K562 (cell line): ENCODE data around the gene PALLD. TPM values are rescaled to one million over a fixed set of nuclear protein-coding genes. Genes with fewer than 3 reads are reported as not detected.

Experiments
- ATAC-seq: fragments of 200-7000 bp; cut with Tn5 transposase; 3 replicates; pipeline ENCODE4 v1.9.1; 2020; ENCODE audit warnings: moderate library complexity
- BruUV-seq: library from RNA; stranded (reverse); fragments of 400-500 nt; replicated peaks from 2 replicates; lab custom pipeline; 2021; lab: Mats Ljungman, UMichigan
- CTCF ChIA-PET: fragments of 300-600 bp; formaldehyde crosslinking; extraction: SDS; loops from one replicate; lab custom pipeline; 2021; ENCODE audit warnings: low intra/inter-chr PET ratio; lab: Yijun Ruan, JAX
- POLR2A ChIA-PET: fragments of 300-600, 350-650 bp; sonication (Branson Sonifier 250); formaldehyde crosslinking; extraction: SDS; loops from one replicate; lab custom pipeline; 2021; ENCODE audit warnings: antibody characterized with exemption, inconsistent platforms; lab: Yijun Ruan, JAX
- DNase-seq, 4 experiments: peaks; one replicate each; pipeline versions ENCODE4 v3.0.0 to v3.0.0-alpha.2; 2011 to 2018; ENCODE audit warnings: low spot score in 3 of 4, mixed read lengths in 3 of 4; ENCODE audit errors: extremely low read depth in 1 of 4
- FAIRE-seq: peaks from 2 replicates; lab custom pipeline; 2011; peaks lifted over from hg19 to GRCh38; lab: Jason Lieb, UNC
- H2AFZ ChIP-seq: 2 replicates; pipeline ENCODE4 v1.6.0; 2011; ENCODE audit warnings: low read depth, low read length, control low read depth, inconsistent platforms
- H3K27ac ChIP-seq: fragments of 200-600 bp; 3 replicates; pipeline ENCODE4 v1.8.0; 2011; ENCODE audit warnings: low read depth, mild to moderate bottlenecking, control low read depth, inconsistent platforms, low read length, moderate library complexity, mixed read lengths; ENCODE audit errors: extremely low read depth
- H3K27me3 ChIP-seq, 2 experiments: fragments of 300-600 bp in 1 of 2; 2 replicates in 1 of 2; 3 replicates in 1 of 2; pipeline versions ENCODE4 v1.6.0 to v1.8.0; 2011; ENCODE audit warnings: inconsistent platforms in 2 of 2, low read length in 2 of 2, mild to moderate bottlenecking in 1 of 2, mixed read lengths in 1 of 2, moderate library complexity in 1 of 2; ENCODE audit not compliant: control insufficient read depth in 2 of 2, insufficient read depth in 2 of 2
- H3K36me3 ChIP-seq: fragments of 300-600 bp; 3 replicates; pipeline ENCODE4 v1.8.0; 2011; ENCODE audit warnings: mild to moderate bottlenecking, low read length, inconsistent platforms; ENCODE audit not compliant: control insufficient read depth, insufficient read depth
- H3K4me1 ChIP-seq, 2 experiments: fragments of 200-600 bp in 1 of 2; replicated peaks in 1 of 2; 2 replicates in 1 of 2; 3 replicates in 1 of 2; pipeline versions ENCODE4 v1.5.1 to v1.8.0; 2011; ENCODE audit warnings: inconsistent platforms in 2 of 2, low read length in 2 of 2, mild to moderate bottlenecking in 1 of 2, mixed read lengths in 1 of 2, moderate library complexity in 1 of 2; ENCODE audit not compliant: control insufficient read depth in 2 of 2, insufficient read depth in 2 of 2
- H3K4me2 ChIP-seq: 2 replicates; pipeline ENCODE4 v1.6.1; 2011; ENCODE audit warnings: low read length, control low read depth, inconsistent platforms, mixed read lengths; ENCODE audit not compliant: insufficient read depth
- H3K4me3 ChIP-seq: fragments of 200-600 bp; sonication (generic), shearing (Covaris generic); 2 replicates; pipeline ENCODE4 v1.5.1; 2016; ENCODE audit warnings: control low read depth, inconsistent platforms
- H3K79me2 ChIP-seq: fragments of 200-600 bp; 3 replicates; pipeline ENCODE4 v1.8.0; 2011; ENCODE audit warnings: low read length, inconsistent platforms; ENCODE audit not compliant: control insufficient read depth, insufficient read depth
- H3K9ac ChIP-seq, 2 experiments: 2 replicates each; pipeline versions ENCODE4 v1.6.0 to v1.6.1; 2011; ENCODE audit warnings: low read depth in 2 of 2, low read length in 2 of 2, control low read depth in 1 of 2, inconsistent platforms in 1 of 2, mild to moderate bottlenecking in 1 of 2, mixed read lengths in 1 of 2; ENCODE audit not compliant: insufficient read depth in 1 of 2
- H3K9me1 ChIP-seq: one replicate; pipeline ENCODE4 v1.6.0; 2011; ENCODE audit warnings: inconsistent platforms, mild to moderate bottlenecking, low read length, moderate library complexity; ENCODE audit not compliant: control insufficient read depth, insufficient read depth
- H3K9me3 ChIP-seq: replicated peaks from 2 replicates; pipeline ENCODE4 v1.5.1; 2011; ENCODE audit warnings: low read depth, low read length, inconsistent platforms; ENCODE audit not compliant: control insufficient read depth, insufficient read depth
- H4K20me1 ChIP-seq: replicated peaks from 2 replicates; pipeline ENCODE4 v1.6.1; 2011; ENCODE audit warnings: low read length, inconsistent platforms, mixed read lengths; ENCODE audit not compliant: control insufficient read depth, insufficient read depth
- BACH1 ChIP-seq: fragments of 200-800 bp; sonication (Bioruptor generic); IDR thresholded peaks from 2 replicates; pipeline ENCODE4 v1.6.1; 2016; ENCODE audit warnings: missing genetic modification characterization, missing compliant biosample characterization
- CBX3 ChIP-seq, 2 experiments: IDR thresholded peaks; 1 replicate in 1 of 2; 2 replicates in 1 of 2; pipeline ENCODE4 v1.6.1; 2012; ENCODE audit warnings: inconsistent platforms in 2 of 2, low read length in 2 of 2, borderline replicate concordance in 1 of 2, control low read depth in 1 of 2
- GABPB1 ChIP-seq: sonication (generic); formaldehyde crosslinking; IDR thresholded peaks from 2 replicates; pipeline ENCODE4 v1.8.0; 2022; ENCODE audit warnings: mild to moderate bottlenecking, missing genetic modification reagents
- HIVEP1 ChIP-seq: fragments of 250-450 bp; sonication (Bioruptor Pico); IDR thresholded peaks from 2 replicates; pipeline ENCODE4 v1.4.0; 2020; ENCODE audit warnings: mild to moderate bottlenecking
- KLF13 ChIP-seq: fragments of 450-650 bp; IDR thresholded peaks from 2 replicates; pipeline ENCODE4 v1.6.1; 2016; ENCODE audit warnings: missing genetic modification characterization, low read depth, mild to moderate bottlenecking, missing compliant biosample characterization, moderate library complexity, borderline replicate concordance
- MTA3 ChIP-seq: fragments of 450-650 bp; formaldehyde crosslinking; IDR thresholded peaks from 2 replicates; pipeline ENCODE4 v1.6.1; 2017; ENCODE audit warnings: mild to moderate bottlenecking, borderline replicate concordance
- MTF1 ChIP-seq: fragments of 250-450 bp; sonication (Bioruptor Pico); IDR thresholded peaks from 2 replicates; pipeline ENCODE4 v1.9.0; 2021; ENCODE audit warnings: moderate library complexity, mild to moderate bottlenecking, inconsistent platforms, borderline replicate concordance
- NCOA4 ChIP-seq: fragments of 450-650 bp; IDR thresholded peaks from 2 replicates; pipeline ENCODE4 v1.6.1; 2018; ENCODE audit warnings: mild to moderate bottlenecking; ENCODE audit not compliant: partially characterized antibody
- POLR2G ChIP-seq: fragments of 200-400 bp; formaldehyde crosslinking; IDR thresholded peaks from 2 replicates; pipeline ENCODE4 v1.6.1; 2017; ENCODE audit warnings: low read depth, mild to moderate bottlenecking, antibody characterized with exemption, low read length, moderate library complexity
- RBBP5 ChIP-seq: fragments of 200-600 bp; sonication (generic); IDR thresholded peaks from 2 replicates; pipeline ENCODE4 v1.6.1; 2012; ENCODE audit warnings: borderline replicate concordance, mild to moderate bottlenecking, low read length, control low read depth, inconsistent platforms; ENCODE audit not compliant: insufficient read depth, poor library complexity, severe bottlenecking
- RUNX1 ChIP-seq: sonication (generic); IDR thresholded peaks from 2 replicates; pipeline ENCODE4 v1.6.1; 2016; ENCODE audit warnings: antibody characterized with exemption, low read depth
- STAT5B ChIP-seq: fragments of 250-450 bp; sonication (Bioruptor Pico); IDR thresholded peaks from 2 replicates; pipeline ENCODE4 v1.8.0; 2021; ENCODE audit warnings: mild to moderate bottlenecking, inconsistent platforms
- TARDBP ChIP-seq: fragments of 450-650 bp; IDR thresholded peaks from 2 replicates; pipeline ENCODE4 v1.6.1; 2016
- ZNF12 ChIP-seq: sonication (generic); formaldehyde crosslinking; IDR thresholded peaks from 2 replicates; pipeline ENCODE4 v1.4.0; 2020; ENCODE audit warnings: mild to moderate bottlenecking, missing genetic modification reagents
- ZNF347 ChIP-seq: fragments of 450-650 bp; formaldehyde crosslinking; IDR thresholded peaks from 2 replicates; pipeline ENCODE4 v1.4.0; 2020; ENCODE audit warnings: low read depth, mild to moderate bottlenecking, moderate library complexity
- ZNF76 ChIP-seq: fragments of 250-450 bp; sonication (Bioruptor Pico); IDR thresholded peaks from 2 replicates; pipeline ENCODE4 v1.4.0; 2020; ENCODE audit warnings: mild to moderate bottlenecking, moderate library complexity, borderline replicate concordance
- WGBS: fragments of 100-300 bp; shearing (Covaris generic); methylation state at CpG from one replicate; pipeline ENCODE4 v1.1.6; 2016; ENCODE audit warnings: low coverage, mixed read lengths; ENCODE audit not compliant: insufficient coverage; ENCODE audit errors: missing lambda C conversion rate; 5-methylcytosine and 5-hydroxymethylcytosine counted together
- in situ Hi-C: fragments of 300-500 bp; cut with MboI; formaldehyde crosslinking; loops from 4 replicates; pipeline ENCODE4 v1.15.0; 2018; ENCODE audit warnings: inconsistent platforms, mixed read lengths
- intact Hi-C: fragments of 100-400 bp; cut with micrococcal nuclease; formaldehyde crosslinking; loops from 2 replicates; pipeline ENCODE4 v1.14.2; 2022
- polyA plus RNA-seq, 8 experiments: library from polyadenylated mRNA; depleted of rRNA in 4 of 8; stranded (reverse) in 5 of 8; unstranded in 3 of 8; fragments of >200 nt; fragmentation: Nextera tagmentation in 2 of 8; fragmentation: Illumina TruSeq in 1 of 8; extraction: Ambion mirVana in 2 of 8; extraction: Trizol in 1 of 8; gene quantifications; 2 replicates each; pipeline versions ENCODE4 v1.2.1 to v1.2.3, GENCODE V29; 2011 to 2014; ENCODE audit warnings: inconsistent platforms in 1 of 8, missing spikeins in 1 of 8
- total RNA-seq, 7 experiments: library from RNA; depleted of rRNA in 6 of 7; stranded (reverse); fragments of >200 nt in 6 of 7; fragmentation: Illumina TruSeq in 2 of 7; extraction: Trizol in 2 of 7; gene quantifications; 2 replicates each; pipeline versions ENCODE4 v1.2.1 to v1.2.3, GENCODE V29; 2011 to 2021; ENCODE audit warnings: low replicate concordance in 1 of 7
- TF ChIP-seq, protein P1 (sequence below): fragments of 450-650 bp; IDR thresholded peaks from 2 replicates; pipeline ENCODE4 v1.6.1; 2016; ENCODE audit warnings: mild to moderate bottlenecking

PALLD gene
- total and polyA plus RNA-seq, 9 of the 15 experiments (the other 6 are each of a cell fraction or from before 2014, with no cell fraction given) = 0.01 to 0.35 (median 0.06) TPM; not detected in 3

DNA sequence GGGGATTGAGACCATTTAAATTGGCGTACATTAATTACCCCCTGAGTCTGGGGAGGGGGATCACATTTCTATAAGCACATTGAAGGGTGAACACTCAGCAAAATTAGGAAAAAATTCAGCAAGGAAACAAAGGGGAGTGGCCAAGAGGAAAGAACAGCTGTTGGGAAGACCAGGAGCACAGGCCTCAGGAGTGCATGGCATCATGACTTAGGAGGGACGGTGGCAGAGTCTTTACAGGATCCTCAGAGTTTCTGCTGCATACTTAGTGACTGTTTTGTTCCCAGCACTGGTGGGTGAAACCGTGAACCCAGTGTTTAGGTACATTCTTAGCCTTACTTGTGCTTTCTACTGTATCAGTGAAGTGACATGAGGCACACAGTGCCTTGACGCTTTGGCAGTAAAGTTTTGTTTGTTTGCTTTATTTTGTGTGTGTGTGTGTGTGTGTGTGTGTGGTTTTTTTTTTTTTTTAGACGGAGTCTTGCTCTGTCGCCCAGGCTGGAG, 391.9 kb downstream of the PALLD start:
- no peak overlapping the region for H3K27ac ChIP-seq

DNA sequence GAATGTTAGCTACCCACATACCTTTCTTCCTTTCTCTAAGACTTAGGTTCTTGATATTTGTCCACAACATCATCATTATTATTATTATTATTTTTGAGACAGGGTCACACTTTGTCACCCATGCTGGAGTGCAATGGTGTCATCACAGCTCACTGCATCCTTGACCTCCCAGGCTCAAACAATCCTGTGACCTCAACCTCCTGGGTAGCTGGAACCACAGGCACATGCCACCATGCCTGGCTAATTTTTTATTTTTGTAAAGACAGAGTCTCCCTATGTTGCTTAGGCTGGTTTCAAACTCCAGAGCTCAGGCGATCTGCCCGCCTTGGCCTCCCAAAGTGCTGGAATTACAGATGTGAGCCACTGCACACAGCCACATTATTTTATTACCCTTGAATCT, 394.2 kb downstream of the PALLD start:
- no peaks in the 10 kb centered on the region for H4K20me1 ChIP-seq
- no peak overlapping the region for H3K9ac ChIP-seq
- CTCF ChIA-PET = no interaction called here
- no TSS peak for BruUV-seq
- intact Hi-C loops = no loop called here
- ATAC-seq (no peak), DNase-seq (no peak), FAIRE-seq (no peak)
- H3K27ac ChIP-seq = no peak overlapping the region
- H3K79me2 ChIP-seq = no peaks in the 10 kb centered on the region
- in situ Hi-C loops = no loop called here
- 6% methylated on average over 2 of the region's 2 CpGs for WGBS
- no peaks in the 10 kb centered on the region for H3K9me1 ChIP-seq
- H2AFZ ChIP-seq = no peak overlapping the region
- H3K4me3 ChIP-seq = no peak overlapping the region
- H3K4me2 ChIP-seq = no peak overlapping the region
- no peaks in the 10 kb centered on the region for H3K36me3 ChIP-seq
- H3K9me3 ChIP-seq = no peaks in the 10 kb centered on the region
- POLR2A ChIA-PET = no interaction called here
- H3K4me1 ChIP-seq = no peaks in the 10 kb centered on the region
- no peaks in the 10 kb centered on the region for H3K27me3 ChIP-seq
- no peak for TF ChIP-seq ZNF347
- no peak for TF ChIP-seq MTA3
- TF ChIP-seq ZNF12 (CRISPR knock-in tag) = no peak
- no peak for TF ChIP-seq ZNF76 (CRISPR knock-in tag)
- no peak for TF ChIP-seq MTF1 (CRISPR knock-in tag)
- no peak for TF ChIP-seq POLR2G
- TF ChIP-seq CBX3 (IDR thresholded peaks at IDR 0.05; ENCODE audit: borderline replicate concordance in 1 of 2, low read length in 2 of 2) = no peak
- TF ChIP-seq, protein P1, sequence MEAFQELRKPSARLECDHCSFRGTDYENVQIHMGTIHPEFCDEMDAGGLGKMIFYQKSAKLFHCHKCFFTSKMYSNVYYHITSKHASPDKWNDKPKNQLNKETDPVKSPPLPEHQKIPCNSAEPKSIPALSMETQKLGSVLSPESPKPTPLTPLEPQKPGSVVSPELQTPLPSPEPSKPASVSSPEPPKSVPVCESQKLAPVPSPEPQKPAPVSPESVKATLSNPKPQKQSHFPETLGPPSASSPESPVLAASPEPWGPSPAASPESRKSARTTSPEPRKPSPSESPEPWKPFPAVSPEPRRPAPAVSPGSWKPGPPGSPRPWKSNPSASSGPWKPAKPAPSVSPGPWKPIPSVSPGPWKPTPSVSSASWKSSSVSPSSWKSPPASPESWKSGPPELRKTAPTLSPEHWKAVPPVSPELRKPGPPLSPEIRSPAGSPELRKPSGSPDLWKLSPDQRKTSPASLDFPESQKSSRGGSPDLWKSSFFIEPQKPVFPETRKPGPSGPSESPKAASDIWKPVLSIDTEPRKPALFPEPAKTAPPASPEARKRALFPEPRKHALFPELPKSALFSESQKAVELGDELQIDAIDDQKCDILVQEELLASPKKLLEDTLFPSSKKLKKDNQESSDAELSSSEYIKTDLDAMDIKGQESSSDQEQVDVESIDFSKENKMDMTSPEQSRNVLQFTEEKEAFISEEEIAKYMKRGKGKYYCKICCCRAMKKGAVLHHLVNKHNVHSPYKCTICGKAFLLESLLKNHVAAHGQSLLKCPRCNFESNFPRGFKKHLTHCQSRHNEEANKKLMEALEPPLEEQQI = no peak
- no peak for TF ChIP-seq HIVEP1
- TF ChIP-seq BACH1 = no peak
- no peak for TF ChIP-seq KLF13 (tag)
- TF ChIP-seq RBBP5 = no peak
- TF ChIP-seq STAT5B (CRISPR knock-in tag) = no peak
- TF ChIP-seq TARDBP = no peak

More for the DNA sequence above, 391.9 kb downstream of the PALLD start:
- FAIRE-seq (no peak), DNase-seq (no peak)
- no peak overlapping the region for H3K4me3 ChIP-seq
- H3K27me3 ChIP-seq = no peaks in the 10 kb centered on the region
- no peaks in the 10 kb centered on the region for H3K9me1 ChIP-seq
- no peaks in the 10 kb centered on the region for H3K36me3 ChIP-seq
- H3K4me1 ChIP-seq = no peaks in the 10 kb centered on the region
- in situ Hi-C loops = no loop called here
- CTCF ChIA-PET = no interaction called here
- no peak for TF ChIP-seq RUNX1
- no peak for TF ChIP-seq NCOA4
- TF ChIP-seq KLF13 (tag) = no peak
- no peak for TF ChIP-seq GABPB1
- TF ChIP-seq, all 486 proteins: peak for 0
- ATAC-seq = no peak
- Histone ChIP-seq H3K9ac (no peak overlapping the region), H2AFZ (no peak overlapping the region), H3K9me3 (no peaks in the 10 kb centered on the region), H3K79me2 (no peaks in the 10 kb centered on the region), H4K20me1 (no peaks in the 10 kb centered on the region), H3K4me2 (no peak overlapping the region)
- BruUV-seq = no TSS peak
- intact Hi-C loops = no loop called here
- POLR2A ChIA-PET = no interaction called here
- 2% methylated on average over 4 of the region's 6 CpGs for WGBS
